DMS79 (cell line): ENCODE data around the gene ANOS1.

Experiments
- DNase-seq: peaks from one replicate; lab custom pipeline; 2025; lab: John Stamatoyannopoulos, UW

ANOS1 gene

GRCh38 chrX:8714164-8714563 is 17.8 kb downstream of the ANOS1 start:
- no peak for DNase-seq

GRCh38 chrX:8711401-8711800 is 20.5 kb downstream of the ANOS1 start:
- no peak for DNase-seq

GRCh38 chrX:8704184-8704583 is 27.8 kb downstream of the ANOS1 start:
- no peak for DNase-seq

- no peak for DNase-seq
These were observed 39.1 kb downstream of the ANOS1 start for GRCh38 chrX:8692871-8693270.

- no peak for DNase-seq
These were observed 42.5 kb downstream of the ANOS1 start for GRCh38 chrX:8689473-8689872.

GRCh38 chrX:8688776-8689175 is 43.2 kb downstream of the ANOS1 start:
- DNase-seq, result no peak

GRCh38 chrX:8684201-8684965 is 47.6 kb downstream of the ANOS1 start:
- no peak for DNase-seq

- DNase-seq, result no peak
These were observed 48.2 kb downstream of the ANOS1 start for GRCh38 chrX:8683687-8684086.

GRCh38 chrX:8679550-8679949 is 52.4 kb downstream of the ANOS1 start:
- DNase-seq, result peak; percentile 22

- DNase-seq, result no peak
These were observed 56.8 kb downstream of the ANOS1 start for GRCh38 chrX:8675006-8675630.

GRCh38 chrX:8673201-8673600 is 58.7 kb downstream of the ANOS1 start:
- no peak for DNase-seq

GRCh38 chrX:8672176-8672575 is 59.8 kb downstream of the ANOS1 start:
- DNase-seq, result no peak

GRCh38 chrX:8668813-8669212 is 63.1 kb downstream of the ANOS1 start:
- DNase-seq, result no peak

GRCh38 chrX:8663325-8663724 is 68.6 kb downstream of the ANOS1 start:
- no peak for DNase-seq

- DNase-seq, result no peak
These were observed 74.1 kb downstream of the ANOS1 start for GRCh38 chrX:8657883-8658282.

- no peak for DNase-seq
These were observed 78.0 kb downstream of the ANOS1 start for GRCh38 chrX:8653956-8654355.

GRCh38 chrX:8649969-8650368 is 82.0 kb downstream of the ANOS1 start:
- no peak for DNase-seq

GRCh38 chrX:8647176-8647575 is 84.8 kb downstream of the ANOS1 start:
- DNase-seq, result no peak

- DNase-seq, result peak; percentile 79
These were observed 91.9 kb downstream of the ANOS1 start for GRCh38 chrX:8639949-8640475.

GRCh38 chrX:8636497-8636896 is 95.4 kb downstream of the ANOS1 start:
- no peak for DNase-seq

- no peak for DNase-seq
These were observed 96.1 kb downstream of the ANOS1 start for GRCh38 chrX:8635812-8636211.

GRCh38 chrX:8632924-8633323 is 99.0 kb downstream of the ANOS1 start:
- no peak for DNase-seq

GRCh38 chrX:8629871-8630270 is 102.1 kb downstream of the ANOS1 start:
- DNase-seq, result no peak

GRCh38 chrX:8627796-8628195 is 104.1 kb downstream of the ANOS1 start:
- no peak for DNase-seq
